K562 (cell line): ENCODE data around the gene IL17A. TPM values are rescaled to one million over a fixed set of nuclear protein-coding genes. Genes with fewer than 3 reads are reported as not detected.

Experiments
- ATAC-seq: fragments of 200-7000 bp; cut with Tn5 transposase; 3 replicates; pipeline ENCODE4 v1.9.1; 2020; ENCODE audit warnings: moderate library complexity
- BruUV-seq: library from RNA; stranded (reverse); fragments of 400-500 nt; replicated peaks from 2 replicates; lab custom pipeline; 2021; lab: Mats Ljungman, UMichigan
- CTCF ChIA-PET: fragments of 300-600 bp; formaldehyde crosslinking; extraction: SDS; loops from one replicate; lab custom pipeline; 2021; ENCODE audit warnings: low intra/inter-chr PET ratio; lab: Yijun Ruan, JAX
- POLR2A ChIA-PET: fragments of 300-600, 350-650 bp; sonication (Branson Sonifier 250); formaldehyde crosslinking; extraction: SDS; loops from one replicate; lab custom pipeline; 2021; ENCODE audit warnings: antibody characterized with exemption, inconsistent platforms; lab: Yijun Ruan, JAX
- DNase-seq, 4 experiments: peaks; one replicate each; pipeline versions ENCODE4 v3.0.0 to v3.0.0-alpha.2; 2011 to 2018; ENCODE audit warnings: low spot score in 3 of 4, mixed read lengths in 3 of 4; ENCODE audit errors: extremely low read depth in 1 of 4
- FAIRE-seq: peaks from 2 replicates; lab custom pipeline; 2011; peaks lifted over from hg19 to GRCh38; lab: Jason Lieb, UNC
- H2AFZ ChIP-seq: 2 replicates; pipeline ENCODE4 v1.6.0; 2011; ENCODE audit warnings: low read depth, low read length, control low read depth, inconsistent platforms
- H3K27ac ChIP-seq: fragments of 200-600 bp; 3 replicates; pipeline ENCODE4 v1.8.0; 2011; ENCODE audit warnings: low read depth, mild to moderate bottlenecking, control low read depth, inconsistent platforms, low read length, moderate library complexity, mixed read lengths; ENCODE audit errors: extremely low read depth
- H3K27me3 ChIP-seq, 2 experiments: fragments of 300-600 bp in 1 of 2; 2 replicates in 1 of 2; 3 replicates in 1 of 2; pipeline versions ENCODE4 v1.6.0 to v1.8.0; 2011; ENCODE audit warnings: inconsistent platforms in 2 of 2, low read length in 2 of 2, mild to moderate bottlenecking in 1 of 2, mixed read lengths in 1 of 2, moderate library complexity in 1 of 2; ENCODE audit not compliant: control insufficient read depth in 2 of 2, insufficient read depth in 2 of 2
- H3K36me3 ChIP-seq: fragments of 300-600 bp; 3 replicates; pipeline ENCODE4 v1.8.0; 2011; ENCODE audit warnings: mild to moderate bottlenecking, low read length, inconsistent platforms; ENCODE audit not compliant: control insufficient read depth, insufficient read depth
- H3K4me1 ChIP-seq, 2 experiments: fragments of 200-600 bp in 1 of 2; replicated peaks in 1 of 2; 2 replicates in 1 of 2; 3 replicates in 1 of 2; pipeline versions ENCODE4 v1.5.1 to v1.8.0; 2011; ENCODE audit warnings: inconsistent platforms in 2 of 2, low read length in 2 of 2, mild to moderate bottlenecking in 1 of 2, mixed read lengths in 1 of 2, moderate library complexity in 1 of 2; ENCODE audit not compliant: control insufficient read depth in 2 of 2, insufficient read depth in 2 of 2
- H3K4me2 ChIP-seq: 2 replicates; pipeline ENCODE4 v1.6.1; 2011; ENCODE audit warnings: low read length, control low read depth, inconsistent platforms, mixed read lengths; ENCODE audit not compliant: insufficient read depth
- H3K4me3 ChIP-seq: fragments of 200-600 bp; sonication (generic), shearing (Covaris generic); 2 replicates; pipeline ENCODE4 v1.5.1; 2016; ENCODE audit warnings: control low read depth, inconsistent platforms
- H3K79me2 ChIP-seq: fragments of 200-600 bp; 3 replicates; pipeline ENCODE4 v1.8.0; 2011; ENCODE audit warnings: low read length, inconsistent platforms; ENCODE audit not compliant: control insufficient read depth, insufficient read depth
- H3K9ac ChIP-seq, 2 experiments: 2 replicates each; pipeline versions ENCODE4 v1.6.0 to v1.6.1; 2011; ENCODE audit warnings: low read depth in 2 of 2, low read length in 2 of 2, control low read depth in 1 of 2, inconsistent platforms in 1 of 2, mild to moderate bottlenecking in 1 of 2, mixed read lengths in 1 of 2; ENCODE audit not compliant: insufficient read depth in 1 of 2
- H3K9me1 ChIP-seq: one replicate; pipeline ENCODE4 v1.6.0; 2011; ENCODE audit warnings: inconsistent platforms, mild to moderate bottlenecking, low read length, moderate library complexity; ENCODE audit not compliant: control insufficient read depth, insufficient read depth
- H3K9me3 ChIP-seq: replicated peaks from 2 replicates; pipeline ENCODE4 v1.5.1; 2011; ENCODE audit warnings: low read depth, low read length, inconsistent platforms; ENCODE audit not compliant: control insufficient read depth, insufficient read depth
- H4K20me1 ChIP-seq: replicated peaks from 2 replicates; pipeline ENCODE4 v1.6.1; 2011; ENCODE audit warnings: low read length, inconsistent platforms, mixed read lengths; ENCODE audit not compliant: control insufficient read depth, insufficient read depth
- ARHGAP35 ChIP-seq: fragments of 450-650 bp; IDR thresholded peaks from 2 replicates; pipeline ENCODE4 v1.6.1; 2018; ENCODE audit not compliant: partially characterized antibody
- ATF1 ChIP-seq, 2 experiments: fragments of 450-650 bp in 1 of 2; IDR thresholded peaks; 2 replicates each; pipeline ENCODE4 v1.6.1; 2016; ENCODE audit warnings: missing compliant biosample characterization in 1 of 2, missing genetic modification characterization in 1 of 2
- FOXA3 ChIP-seq, 2 experiments: fragments of 450-650 bp in 1 of 2; sonication (generic) in 1 of 2; formaldehyde crosslinking; IDR thresholded peaks in 1 of 2; conservative IDR thresholded peaks in 1 of 2; 2 replicates each; pipeline versions ENCODE4 v1.4.0 to v1.8.0; 2020 to 2022; ENCODE audit warnings: mild to moderate bottlenecking in 2 of 2, missing genetic modification reagents in 1 of 2
- PHF20 ChIP-seq: fragments of 450-650 bp; IDR thresholded peaks from 2 replicates; pipeline ENCODE4 v1.6.1; 2018; ENCODE audit not compliant: partially characterized antibody
- RB1 ChIP-seq: fragments of 450-650 bp; IDR thresholded peaks from 2 replicates; pipeline ENCODE4 v1.6.1; 2017; ENCODE audit warnings: low read depth, mild to moderate bottlenecking
- RHOXF2B ChIP-seq: fragments of 250-450 bp; sonication (Bioruptor Pico); conservative IDR thresholded peaks from 2 replicates; pipeline ENCODE4 v1.5.1; 2021
- TARDBP ChIP-seq: fragments of 450-650 bp; IDR thresholded peaks from 2 replicates; pipeline ENCODE4 v1.6.1; 2016
- ZNF197 ChIP-seq: fragments of 200-800 bp; sonication (Bioruptor generic); IDR thresholded peaks from 2 replicates; pipeline ENCODE4 v1.6.1; 2016; ENCODE audit warnings: low read depth, missing genetic modification characterization, missing compliant biosample characterization
- ZSCAN32 ChIP-seq: fragments of 450-650 bp; formaldehyde crosslinking; IDR thresholded peaks from 2 replicates; pipeline ENCODE4 v1.4.0; 2020; ENCODE audit warnings: mild to moderate bottlenecking, moderate library complexity
- WGBS: fragments of 100-300 bp; shearing (Covaris generic); methylation state at CpG from one replicate; pipeline ENCODE4 v1.1.6; 2016; ENCODE audit warnings: low coverage, mixed read lengths; ENCODE audit not compliant: insufficient coverage; ENCODE audit errors: missing lambda C conversion rate; 5-methylcytosine and 5-hydroxymethylcytosine counted together
- in situ Hi-C: fragments of 300-500 bp; cut with MboI; formaldehyde crosslinking; loops from 4 replicates; pipeline ENCODE4 v1.15.0; 2018; ENCODE audit warnings: inconsistent platforms, mixed read lengths
- intact Hi-C: fragments of 100-400 bp; cut with micrococcal nuclease; formaldehyde crosslinking; loops from 2 replicates; pipeline ENCODE4 v1.14.2; 2022
- polyA plus RNA-seq, 8 experiments: library from polyadenylated mRNA; depleted of rRNA in 4 of 8; stranded (reverse) in 5 of 8; unstranded in 3 of 8; fragments of >200 nt; fragmentation: Nextera tagmentation in 2 of 8; fragmentation: Illumina TruSeq in 1 of 8; extraction: Ambion mirVana in 2 of 8; extraction: Trizol in 1 of 8; gene quantifications; 2 replicates each; pipeline versions ENCODE4 v1.2.1 to v1.2.3, GENCODE V29; 2011 to 2014; ENCODE audit warnings: inconsistent platforms in 1 of 8, missing spikeins in 1 of 8
- total RNA-seq, 7 experiments: library from RNA; depleted of rRNA in 6 of 7; stranded (reverse); fragments of >200 nt in 6 of 7; fragmentation: Illumina TruSeq in 2 of 7; extraction: Trizol in 2 of 7; gene quantifications; 2 replicates each; pipeline versions ENCODE4 v1.2.1 to v1.2.3, GENCODE V29; 2011 to 2021; ENCODE audit warnings: low replicate concordance in 1 of 7
- TF ChIP-seq, protein P1 (sequence below): fragments of 450-650 bp; IDR thresholded peaks from 2 replicates; pipeline ENCODE4 v1.6.1; 2014; ENCODE audit warnings: low read depth, mild to moderate bottlenecking, moderate library complexity, borderline replicate concordance
- TF ChIP-seq, protein P2 (sequence below): fragments of 450-650 bp; IDR thresholded peaks from 2 replicates; pipeline ENCODE4 v1.6.1; 2016; ENCODE audit warnings: missing biosample characterization, missing genetic modification characterization

The IL17A gene
- total and polyA plus RNA-seq, 9 of the 15 experiments (the other 6 are each of a cell fraction or from before 2014, with no cell fraction given), result not detected

DNA sequence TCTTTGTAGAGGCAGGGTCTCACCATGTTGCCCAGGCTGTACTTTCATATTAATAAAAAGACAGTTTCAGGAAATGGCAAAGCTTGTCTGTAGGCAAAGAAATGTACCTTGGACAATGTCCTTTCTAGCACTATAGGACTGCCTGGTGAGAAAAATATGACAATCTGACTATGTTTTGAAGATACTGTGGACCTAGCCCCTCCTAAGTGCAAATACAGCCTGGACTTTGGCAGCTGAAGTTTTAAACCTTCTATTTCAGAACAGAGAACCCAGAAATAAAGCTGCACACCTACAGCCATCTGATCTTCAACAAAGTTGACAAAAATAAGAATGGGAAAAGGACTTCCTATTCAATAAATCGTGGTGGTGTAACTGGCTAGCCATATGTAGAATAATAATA, 18.9 kb upstream of the IL17A start:
- no peak overlapping the region for H3K4me3 ChIP-seq
- CTCF ChIA-PET, result no interaction called here
- H3K9ac ChIP-seq, result no peak overlapping the region
- no peaks in the 10 kb centered on the region for H3K9me1 ChIP-seq
- H3K27ac ChIP-seq, result no peak overlapping the region
- no peaks in the 10 kb centered on the region for H3K79me2 ChIP-seq
- H4K20me1 ChIP-seq, result no peaks in the 10 kb centered on the region
- peaks cover 0 to 4% of the 10 kb centered on the region in 2 experiments; a peak in 1 of 5 replicates for H3K27me3 ChIP-seq
- no peak overlapping the region for H2AFZ ChIP-seq
- no peak overlapping the region for H3K4me2 ChIP-seq
- in situ Hi-C loops (no loop called here), intact Hi-C loops (loop anchor here (10.0 kb wide), 1 partner anchor 498 kb away; no protein-coding TSS in a partner anchor)
- H3K36me3 ChIP-seq, result no peaks in the 10 kb centered on the region
- no peaks in the 10 kb centered on the region for H3K9me3 ChIP-seq
- BruUV-seq, result no TSS peak
- H3K4me1 ChIP-seq, result no peaks in the 10 kb centered on the region; a peak in 1 of 5 replicates
- DNase-seq (no peak), ATAC-seq (no peak), FAIRE-seq (no peak)
- 0% methylated on average over 1 of the region's 1 CpG for WGBS
- POLR2A ChIA-PET, result no interaction called here
- TF ChIP-seq RB1 (no peak), ZSCAN32 (CRISPR knock-in tag) (no peak), ATF1 (CRISPR knock-in tag; IDR thresholded peaks at IDR 0.05) (no peak), ATF1 (tag; IDR thresholded peaks at IDR 0.05) (no peak), RHOXF2B (CRISPR knock-in tag) (no peak), PHF20 (no peak), FOXA3 (CRISPR knock-in tag; conservative IDR thresholded peaks at IDR 0.05 in 1 of 2, IDR thresholded peaks at IDR 0.05 in 1 of 2) (no peak), ARHGAP35 (no peak), ZNF197 (CRISPR knock-in tag) (no peak), TARDBP (no peak)
- TF ChIP-seq, protein P1, sequence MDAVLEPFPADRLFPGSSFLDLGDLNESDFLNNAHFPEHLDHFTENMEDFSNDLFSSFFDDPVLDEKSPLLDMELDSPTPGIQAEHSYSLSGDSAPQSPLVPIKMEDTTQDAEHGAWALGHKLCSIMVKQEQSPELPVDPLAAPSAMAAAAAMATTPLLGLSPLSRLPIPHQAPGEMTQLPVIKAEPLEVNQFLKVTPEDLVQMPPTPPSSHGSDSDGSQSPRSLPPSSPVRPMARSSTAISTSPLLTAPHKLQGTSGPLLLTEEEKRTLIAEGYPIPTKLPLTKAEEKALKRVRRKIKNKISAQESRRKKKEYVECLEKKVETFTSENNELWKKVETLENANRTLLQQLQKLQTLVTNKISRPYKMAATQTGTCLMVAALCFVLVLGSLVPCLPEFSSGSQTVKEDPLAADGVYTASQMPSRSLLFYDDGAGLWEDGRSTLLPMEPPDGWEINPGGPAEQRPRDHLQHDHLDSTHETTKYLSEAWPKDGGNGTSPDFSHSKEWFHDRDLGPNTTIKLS, result no peak
- TF ChIP-seq, protein P2, sequence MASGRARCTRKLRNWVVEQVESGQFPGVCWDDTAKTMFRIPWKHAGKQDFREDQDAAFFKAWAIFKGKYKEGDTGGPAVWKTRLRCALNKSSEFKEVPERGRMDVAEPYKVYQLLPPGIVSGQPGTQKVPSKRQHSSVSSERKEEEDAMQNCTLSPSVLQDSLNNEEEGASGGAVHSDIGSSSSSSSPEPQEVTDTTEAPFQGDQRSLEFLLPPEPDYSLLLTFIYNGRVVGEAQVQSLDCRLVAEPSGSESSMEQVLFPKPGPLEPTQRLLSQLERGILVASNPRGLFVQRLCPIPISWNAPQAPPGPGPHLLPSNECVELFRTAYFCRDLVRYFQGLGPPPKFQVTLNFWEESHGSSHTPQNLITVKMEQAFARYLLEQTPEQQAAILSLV (tag), result no peak
